Kidney (tissue), 14 donors: ENCODE results near the gene PLXNA2. TPM values are rescaled to one million over a fixed set of nuclear protein-coding genes. Genes with fewer than 3 reads are reported as not detected.

Experiments
- DNase-seq, 5 donors: peaks; one replicate each; pipeline ENCODE4 v3.0.0-alpha.2; 2013 to 2020
- FAIRE-seq: peaks from 2 replicates; lab custom pipeline; 2012; peaks lifted over from hg19 to GRCh38; lab: Jason Lieb, UNC
- H3K27ac ChIP-seq, 2 donors: one replicate each; pipeline ENCODE4 v1.7.0; 2013; ENCODE audit warnings: low read depth in 2 of 2, low read length in 2 of 2, inconsistent platforms in 1 of 2
- H3K27me3 ChIP-seq: one replicate; pipeline ENCODE4 v1.7.1; 2013; ENCODE audit warnings: low read length, inconsistent platforms; ENCODE audit not compliant: control insufficient read depth, insufficient read depth
- H3K36me3 ChIP-seq, 3 donors: one replicate each; pipeline versions ENCODE4 v1.7.0 to v1.7.1; 2013; ENCODE audit warnings: low read length in 3 of 3, control low read depth in 1 of 3, inconsistent platforms in 1 of 3; ENCODE audit not compliant: insufficient read depth in 3 of 3, control insufficient read depth in 2 of 3
- H3K4me1 ChIP-seq, 3 donors: one replicate each; pipeline versions ENCODE4 v1.7.0 to v1.7.1; 2013; ENCODE audit warnings: low read length in 3 of 3, inconsistent platforms in 1 of 3, low read depth in 1 of 3; ENCODE audit not compliant: control insufficient read depth in 2 of 3, insufficient read depth in 2 of 3
- H3K4me3 ChIP-seq, 3 donors: one replicate each; pipeline versions ENCODE4 v1.7.0 to v1.8.1; 2013; ENCODE audit warnings: low read length in 3 of 3, control low read depth in 1 of 3, inconsistent platforms in 1 of 3
- H3K9ac ChIP-seq, 3 donors: one replicate each; pipeline versions ENCODE4 v1.7.0 to v1.7.1; 2013; ENCODE audit warnings: low read length in 3 of 3, control low read depth in 1 of 3, inconsistent platforms in 1 of 3
- H3K9me3 ChIP-seq, 3 donors: one replicate each; pipeline versions ENCODE4 v1.7.0 to v1.7.1; 2013; ENCODE audit warnings: low read length in 3 of 3, control low read depth in 1 of 3, inconsistent platforms in 1 of 3; ENCODE audit not compliant: control insufficient read depth in 2 of 3, insufficient read depth in 1 of 3
- CTCF ChIP-seq: IDR thresholded peaks from 3 replicates; pipeline ENCODE4 v1.5.1; 2012; ENCODE audit warnings: mild to moderate bottlenecking, moderate library complexity, borderline replicate concordance; ENCODE audit not compliant: insufficient read depth; ENCODE audit errors: extremely low read depth
- intact Hi-C: fragments of 100-400 bp; cut with DNase I; formaldehyde crosslinking; loops from one replicate; pipeline ENCODE4 v1.11.1; 2022
- polyA plus RNA-seq: library from polyadenylated mRNA; stranded (reverse); fragments of 350-450 nt; fragmentation: Illumina TruSeq; extraction: RNeasy Lipid Tissue Mini Kit (QIAGEN cat#74804); gene quantifications from one replicate; pipeline ENCODE4 v1.2.3, GENCODE V29; 2014; ENCODE audit warnings: low read depth, low replicate concordance; ENCODE audit not compliant: insufficient read depth
- total RNA-seq: library from RNA; stranded (reverse); fragmentation: NEBNext Ultra II Directional; extraction: Animal tissue kit (Norgen Biotek cat#: 25700); gene quantifications from one replicate; pipeline ENCODE4 v1.2.1, GENCODE V29; 2021
- donor health status: control.
- donor health status: control.
- donor health status: control.
- donor health status: control.
- donor health status: control.
- donor health status: DM: yes; HTN: yes; CAD: no.
- donor health status: Normal renal cell carcinoma (clear cell type).

The PLXNA2 gene
- total and polyA plus RNA-seq, 2 donors from 2014 or later = 2.4 to 27.9 TPM

- TF ChIP-seq CTCF = no peak
Observed at GRCh38 chr1:208108646-208109330, 135.4 kb downstream of the PLXNA2 start.

GRCh38 chr1:208108213-208108608 lies 136.0 kb downstream of the PLXNA2 start:
- Histone ChIP-seq H3K36me3 (no peaks in the 10 kb centered on the region), H3K9me3 (no peaks in the 10 kb centered on the region), H3K9ac (no peak overlapping the region), H3K4me3 (no peak overlapping the region), H3K27me3 (no peaks in the 10 kb centered on the region), H3K27ac (no peak overlapping the region), H3K4me1 (no peaks in the 10 kb centered on the region)
- no peak for TF ChIP-seq CTCF
- FAIRE-seq = no peak
- intact Hi-C loops = no loop called here
- no peak for DNase-seq

More at GRCh38 chr1:208108646-208109330, 135.4 kb downstream of the PLXNA2 start:
- Histone ChIP-seq H3K4me1 (no peaks in the 10 kb centered on the region), H3K27me3 (no peaks in the 10 kb centered on the region), H3K9me3 (no peaks in the 10 kb centered on the region), H3K4me3 (no peak overlapping the region), H3K36me3 (no peaks in the 10 kb centered on the region), H3K9ac (no peak overlapping the region), H3K27ac (no peak overlapping the region)
- FAIRE-seq (no peak), DNase-seq (no peak)
- intact Hi-C loops = no loop called here

- H3K4me1 ChIP-seq = no peaks in the 10 kb centered on the region
- H3K36me3 ChIP-seq = no peaks in the 10 kb centered on the region
- DNase-seq (no peak), FAIRE-seq (no peak)
- intact Hi-C loops = no loop called here
- H3K9ac ChIP-seq = no peak overlapping the region
- H3K9me3 ChIP-seq = no peaks in the 10 kb centered on the region
- no peak overlapping the region for H3K27ac ChIP-seq
- TF ChIP-seq CTCF = no peak
- no peak overlapping the region for H3K4me3 ChIP-seq
- H3K27me3 ChIP-seq = no peaks in the 10 kb centered on the region
Observed at GRCh38 chr1:208107425-208108212, 136.6 kb downstream of the PLXNA2 start.
